Measurements from ENCODE around the gene IFFO2. TPM values are rescaled to one million over a fixed set of nuclear protein-coding genes. Genes with fewer than 3 reads are reported as not detected.

The IFFO2 gene
- total RNA-seq, 4 donors from 2014 or later = 4.1 to 19.4 (median 7.3) TPM

DNA sequence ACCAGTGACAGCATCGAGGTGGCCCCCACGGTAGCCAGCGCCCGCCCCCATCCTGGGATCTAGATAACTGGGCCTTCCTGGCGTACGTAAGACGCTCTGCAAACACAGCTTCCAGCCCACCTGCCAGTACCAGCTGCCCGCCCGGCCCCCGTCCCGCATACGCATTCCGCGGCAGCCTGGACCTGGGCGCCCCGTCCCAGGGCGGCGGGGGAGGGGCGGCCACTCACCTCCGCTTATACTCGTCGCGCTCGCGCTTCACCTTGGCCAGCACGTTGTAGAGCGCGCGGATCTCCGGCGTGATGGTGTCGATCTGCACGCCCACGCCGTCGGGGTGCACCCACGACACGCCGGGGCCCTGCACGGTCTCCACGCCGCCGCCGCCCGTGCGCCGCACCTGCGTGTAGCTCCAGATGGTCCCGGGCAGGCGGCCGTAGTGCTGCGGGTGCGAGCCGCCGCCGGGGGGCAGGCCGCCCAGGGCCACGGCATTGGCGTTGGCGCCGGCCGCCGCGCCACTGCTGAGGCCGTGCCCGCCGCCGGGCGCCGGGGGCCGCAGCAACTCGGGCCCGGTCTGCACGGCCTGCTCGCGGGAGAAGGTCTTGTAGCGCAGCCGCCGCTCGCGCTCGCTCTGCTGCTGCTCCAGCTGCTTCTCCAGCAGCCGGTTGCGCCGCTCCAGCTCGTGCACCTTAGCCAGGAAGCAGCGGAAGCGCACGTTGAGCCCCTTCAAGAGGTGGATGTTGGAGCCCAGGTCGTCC is 859 bp downstream of the IFFO2 start:
- peaks cover 0 to 13% of the 10 kb centered on the region in 2 donors for H3K4me1 ChIP-seq
- intact Hi-C loops (cut with DNase I; ENCODE audit: low total_unique reads) = no loop called here
- peak in 1 of 2 donors; percentile 38 for DNase-seq
- peak overlapping the region; percentile 63 to 90 for H3K4me3 ChIP-seq
- H3K36me3 ChIP-seq = no peaks in the 10 kb centered on the region
- H3K9me3 ChIP-seq = no peaks in the 10 kb centered on the region
- TF ChIP-seq POLR2A (IDR thresholded peaks at IDR 0.05) = peak in 1 of 2 donors; percentile 18
- TF ChIP-seq, protein P1, sequence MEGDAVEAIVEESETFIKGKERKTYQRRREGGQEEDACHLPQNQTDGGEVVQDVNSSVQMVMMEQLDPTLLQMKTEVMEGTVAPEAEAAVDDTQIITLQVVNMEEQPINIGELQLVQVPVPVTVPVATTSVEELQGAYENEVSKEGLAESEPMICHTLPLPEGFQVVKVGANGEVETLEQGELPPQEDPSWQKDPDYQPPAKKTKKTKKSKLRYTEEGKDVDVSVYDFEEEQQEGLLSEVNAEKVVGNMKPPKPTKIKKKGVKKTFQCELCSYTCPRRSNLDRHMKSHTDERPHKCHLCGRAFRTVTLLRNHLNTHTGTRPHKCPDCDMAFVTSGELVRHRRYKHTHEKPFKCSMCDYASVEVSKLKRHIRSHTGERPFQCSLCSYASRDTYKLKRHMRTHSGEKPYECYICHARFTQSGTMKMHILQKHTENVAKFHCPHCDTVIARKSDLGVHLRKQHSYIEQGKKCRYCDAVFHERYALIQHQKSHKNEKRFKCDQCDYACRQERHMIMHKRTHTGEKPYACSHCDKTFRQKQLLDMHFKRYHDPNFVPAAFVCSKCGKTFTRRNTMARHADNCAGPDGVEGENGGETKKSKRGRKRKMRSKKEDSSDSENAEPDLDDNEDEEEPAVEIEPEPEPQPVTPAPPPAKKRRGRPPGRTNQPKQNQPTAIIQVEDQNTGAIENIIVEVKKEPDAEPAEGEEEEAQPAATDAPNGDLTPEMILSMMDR (IDR thresholded peaks at IDR 0.05) = peak in 2 of 4 experiments; percentile 7 to 33
- no peaks in the 10 kb centered on the region for H3K27me3 ChIP-seq
- H3K27ac ChIP-seq = peak overlapping the region; percentile 86 to 92

DNA sequence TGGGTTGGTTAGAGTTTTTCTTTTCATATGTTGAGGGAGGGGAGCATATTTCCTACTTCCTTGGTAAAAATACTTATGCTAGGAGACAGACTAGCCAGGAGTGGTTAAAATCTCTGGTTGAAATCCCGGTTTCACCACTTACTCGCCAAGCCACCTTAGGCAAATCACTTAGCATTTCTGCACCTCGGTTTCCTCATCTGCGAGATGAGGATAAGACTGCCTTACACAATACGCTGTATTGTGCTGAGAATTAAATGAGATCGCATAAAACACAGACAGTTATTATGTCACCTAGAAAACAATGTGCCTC is 1.4 kb downstream of the IFFO2 start:
- Histone ChIP-seq H3K36me3 (no peaks in the 10 kb centered on the region), H3K27me3 (no peaks in the 10 kb centered on the region), H3K4me3 (peak overlapping the region; percentile 63 to 90), H3K9me3 (no peaks in the 10 kb centered on the region), H3K4me1 (peaks cover 0 to 15% of the 10 kb centered on the region in 2 donors), H3K27ac (peak overlapping the region; percentile 86 to 92)
- DNase-seq = no peak
- intact Hi-C loops (cut with DNase I; ENCODE audit: low total_unique reads) = no loop called here
- TF ChIP-seq POLR2A (IDR thresholded peaks at IDR 0.05) = no peak
- TF ChIP-seq, protein P1 (IDR thresholded peaks at IDR 0.05) = no peak

GRCh38 chr1:18954270-18955071 is 2.0 kb downstream of the IFFO2 start:
- Histone ChIP-seq H3K27me3 (no peaks in the 10 kb centered on the region), H3K27ac (peak overlapping the region; percentile 86 to 92), H3K9me3 (no peaks in the 10 kb centered on the region), H3K4me1 (peaks cover 0 to 19% of the 10 kb centered on the region in 2 donors), H3K4me3 (peak overlapping the region; percentile 63 to 90), H3K36me3 (no peaks in the 10 kb centered on the region)
- intact Hi-C loops (cut with DNase I; ENCODE audit: low total_unique reads) = no loop called here
- DNase-seq = no peak
- TF ChIP-seq, protein P1 (IDR thresholded peaks at IDR 0.05) = no peak
- no peak for TF ChIP-seq POLR2A (IDR thresholded peaks at IDR 0.05)

- Histone ChIP-seq H3K27me3 (no peaks in the 10 kb centered on the region), H3K27ac (peak overlapping the region in 1 of 2 donors; percentile 92), H3K4me1 (peaks cover 5 to 26% of the 10 kb centered on the region in 2 donors), H3K4me3 (no peak overlapping the region), H3K36me3 (no peaks in the 10 kb centered on the region), H3K9me3 (no peaks in the 10 kb centered on the region)
- no peak for TF ChIP-seq POLR2A (IDR thresholded peaks at IDR 0.05)
- TF ChIP-seq, protein P1 (IDR thresholded peaks at IDR 0.05) = no peak
- intact Hi-C loops (cut with DNase I; ENCODE audit: low total_unique reads) = no loop called here
- no peak for DNase-seq
These were observed 2.7 kb downstream of the IFFO2 start for GRCh38 chr1:18953731-18954231.
